HEK293T (cell line): ENCODE measurements around the gene NFATC2IP.

ENCODE experiments used
- ARNT ChIP-seq: fragments of 450-650 bp; IDR thresholded peaks from 2 replicates; pipeline ENCODE4 v1.6.1; 2017; ENCODE audit warnings: mild to moderate bottlenecking
- BHLHE40 ChIP-seq: fragments of 450-650 bp; IDR thresholded peaks from 2 replicates; pipeline ENCODE4 v1.6.1; 2016; ENCODE audit warnings: mild to moderate bottlenecking, moderate library complexity, borderline replicate concordance
- CTBP1 ChIP-seq: fragments of 450-650 bp; IDR thresholded peaks from 2 replicates; pipeline ENCODE4 v1.6.1; 2016; ENCODE audit warnings: borderline replicate concordance
- ELF4 ChIP-seq: fragments of 450-650 bp; IDR thresholded peaks from 2 replicates; pipeline ENCODE4 v1.6.1; 2017; ENCODE audit warnings: antibody characterized with exemption
- FOXA1 ChIP-seq: fragments of 450-650 bp; IDR thresholded peaks from 2 replicates; pipeline ENCODE4 v1.6.1; 2016; ENCODE audit warnings: mild to moderate bottlenecking
- FOXK2 ChIP-seq: fragments of 450-650 bp; IDR thresholded peaks from 2 replicates; pipeline ENCODE4 v1.6.1; 2016; ENCODE audit warnings: mild to moderate bottlenecking
- FOXM1 ChIP-seq: fragments of 450-650 bp; IDR thresholded peaks from 2 replicates; pipeline ENCODE4 v1.6.1; 2017; ENCODE audit warnings: mild to moderate bottlenecking, borderline replicate concordance
- HDGF ChIP-seq: fragments of 450-650 bp; IDR thresholded peaks from 2 replicates; pipeline ENCODE4 v1.6.1; 2017; ENCODE audit warnings: antibody characterized with exemption, borderline replicate concordance
- LEF1 ChIP-seq: fragments of 450-650 bp; IDR thresholded peaks from 2 replicates; pipeline ENCODE4 v1.6.1; 2017; ENCODE audit warnings: mild to moderate bottlenecking, borderline replicate concordance
- NFRKB ChIP-seq: fragments of 450-650 bp; IDR thresholded peaks from 2 replicates; pipeline ENCODE4 v1.6.1; 2016; ENCODE audit warnings: mild to moderate bottlenecking, moderate library complexity
- SP1 ChIP-seq: fragments of 450-650 bp; IDR thresholded peaks from 2 replicates; pipeline ENCODE4 v1.6.1; 2017
- SUZ12 ChIP-seq: fragments of 450-650 bp; IDR thresholded peaks from 2 replicates; pipeline ENCODE4 v1.6.1; 2016; ENCODE audit warnings: mild to moderate bottlenecking
- ZNF384 ChIP-seq: fragments of 450-650 bp; IDR thresholded peaks from 2 replicates; pipeline ENCODE4 v1.6.1; 2016
- TF ChIP-seq, protein P1 (sequence below): fragments of 450-650 bp; IDR thresholded peaks from 2 replicates; pipeline ENCODE4 v1.6.1; 2016

DNA sequence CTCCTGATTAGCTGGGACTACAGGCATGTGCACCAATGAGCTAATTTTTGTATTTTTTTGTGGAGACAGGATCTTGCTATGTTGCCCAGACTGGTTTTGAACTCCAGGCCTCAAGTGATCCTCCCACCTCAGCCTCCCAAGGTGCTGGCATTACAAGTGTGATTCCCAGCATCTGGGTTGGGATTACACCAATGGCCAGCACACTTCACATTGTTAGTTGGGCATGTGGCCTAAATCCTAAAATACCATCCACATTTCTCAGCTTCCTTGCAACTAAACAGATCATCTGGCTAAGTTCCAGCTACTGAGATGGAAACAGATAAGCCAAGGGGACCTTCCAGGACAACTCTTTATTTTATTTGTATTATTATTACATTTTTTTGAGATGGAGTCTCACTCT is 35.6 kb upstream of the NFATC2IP start:
- no peak for TF ChIP-seq FOXK2
- TF ChIP-seq ARNT: no peak
- no peak for TF ChIP-seq BHLHE40
- TF ChIP-seq LEF1: no peak
- TF ChIP-seq, protein P1, sequence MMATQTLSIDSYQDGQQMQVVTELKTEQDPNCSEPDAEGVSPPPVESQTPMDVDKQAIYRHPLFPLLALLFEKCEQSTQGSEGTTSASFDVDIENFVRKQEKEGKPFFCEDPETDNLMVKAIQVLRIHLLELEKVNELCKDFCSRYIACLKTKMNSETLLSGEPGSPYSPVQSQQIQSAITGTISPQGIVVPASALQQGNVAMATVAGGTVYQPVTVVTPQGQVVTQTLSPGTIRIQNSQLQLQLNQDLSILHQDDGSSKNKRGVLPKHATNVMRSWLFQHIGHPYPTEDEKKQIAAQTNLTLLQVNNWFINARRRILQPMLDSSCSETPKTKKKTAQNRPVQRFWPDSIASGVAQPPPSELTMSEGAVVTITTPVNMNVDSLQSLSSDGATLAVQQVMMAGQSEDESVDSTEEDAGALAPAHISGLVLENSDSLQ: no peak
- TF ChIP-seq SUZ12: no peak
- no peak for TF ChIP-seq ZNF384
- TF ChIP-seq SP1: no peak
- TF ChIP-seq ELF4: no peak
- TF ChIP-seq FOXM1: no peak
- no peak for TF ChIP-seq FOXA1
- no peak for TF ChIP-seq NFRKB
- TF ChIP-seq HDGF: no peak
- TF ChIP-seq CTBP1: no peak
